ENCODE results near the gene ANO2.
A peak's percentile ranks its signal among the peaks of the same experiment; 100 is the strongest.

The ANO2 gene

DNA sequence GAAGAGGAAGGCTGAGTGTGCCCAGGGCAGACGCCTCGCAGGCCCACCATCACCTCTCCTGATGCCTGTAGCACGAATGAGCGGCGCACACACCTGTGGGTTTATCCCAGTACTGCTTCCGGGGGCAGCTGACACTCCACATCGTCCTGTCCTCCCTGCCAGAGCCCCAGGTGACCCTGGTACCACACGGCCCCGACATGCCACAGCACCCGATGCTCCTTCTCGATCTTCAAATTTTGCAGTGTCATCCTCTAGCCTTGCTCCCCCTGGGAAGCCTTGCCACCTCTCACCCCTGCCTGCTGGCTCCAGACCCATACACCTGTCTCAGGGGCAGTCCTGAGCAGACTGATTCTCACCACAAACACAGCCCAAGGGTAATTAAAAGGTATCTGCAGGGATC, 40.6 kb downstream of the ANO2 start:
- TF ChIP-seq, protein P1, sequence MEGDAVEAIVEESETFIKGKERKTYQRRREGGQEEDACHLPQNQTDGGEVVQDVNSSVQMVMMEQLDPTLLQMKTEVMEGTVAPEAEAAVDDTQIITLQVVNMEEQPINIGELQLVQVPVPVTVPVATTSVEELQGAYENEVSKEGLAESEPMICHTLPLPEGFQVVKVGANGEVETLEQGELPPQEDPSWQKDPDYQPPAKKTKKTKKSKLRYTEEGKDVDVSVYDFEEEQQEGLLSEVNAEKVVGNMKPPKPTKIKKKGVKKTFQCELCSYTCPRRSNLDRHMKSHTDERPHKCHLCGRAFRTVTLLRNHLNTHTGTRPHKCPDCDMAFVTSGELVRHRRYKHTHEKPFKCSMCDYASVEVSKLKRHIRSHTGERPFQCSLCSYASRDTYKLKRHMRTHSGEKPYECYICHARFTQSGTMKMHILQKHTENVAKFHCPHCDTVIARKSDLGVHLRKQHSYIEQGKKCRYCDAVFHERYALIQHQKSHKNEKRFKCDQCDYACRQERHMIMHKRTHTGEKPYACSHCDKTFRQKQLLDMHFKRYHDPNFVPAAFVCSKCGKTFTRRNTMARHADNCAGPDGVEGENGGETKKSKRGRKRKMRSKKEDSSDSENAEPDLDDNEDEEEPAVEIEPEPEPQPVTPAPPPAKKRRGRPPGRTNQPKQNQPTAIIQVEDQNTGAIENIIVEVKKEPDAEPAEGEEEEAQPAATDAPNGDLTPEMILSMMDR (IDR thresholded peaks at IDR 0.05; ENCODE audit: low read depth, low read length, missing control alignments) = no peak
- H3K4me3 ChIP-seq (replicated peaks; ENCODE audit: low read depth, low read length) = no peak overlapping the region
- no peak for DNase-seq (ENCODE audit: extremely low read depth, low read depth)

DNA sequence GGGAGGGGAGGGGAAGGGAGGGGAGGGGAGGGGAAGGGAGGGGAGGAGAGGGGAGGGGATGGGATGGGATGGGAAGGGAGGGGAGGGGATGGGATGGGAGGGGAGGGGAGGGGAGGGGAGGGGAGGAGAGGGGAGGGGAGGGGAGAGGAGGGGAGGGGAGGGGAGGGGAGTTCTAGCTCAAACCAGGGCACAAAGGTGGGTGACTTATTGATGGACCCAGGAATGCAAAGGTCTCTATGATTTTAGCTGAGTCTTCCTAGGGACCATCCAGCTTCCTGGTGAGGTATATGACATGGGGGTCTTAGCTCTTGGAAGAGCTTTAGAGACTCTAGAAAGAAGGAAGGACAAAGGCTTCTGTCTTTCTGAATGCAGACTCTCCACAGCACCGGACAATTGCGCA, 42.3 kb downstream of the ANO2 start:
- TF ChIP-seq, protein P1 (IDR thresholded peaks at IDR 0.05; ENCODE audit: low read depth, low read length, missing control alignments) = no peak
- no peak for DNase-seq (ENCODE audit: extremely low read depth, low read depth)
- no peak overlapping the region for H3K4me3 ChIP-seq (replicated peaks; ENCODE audit: low read depth, low read length)

DNA sequence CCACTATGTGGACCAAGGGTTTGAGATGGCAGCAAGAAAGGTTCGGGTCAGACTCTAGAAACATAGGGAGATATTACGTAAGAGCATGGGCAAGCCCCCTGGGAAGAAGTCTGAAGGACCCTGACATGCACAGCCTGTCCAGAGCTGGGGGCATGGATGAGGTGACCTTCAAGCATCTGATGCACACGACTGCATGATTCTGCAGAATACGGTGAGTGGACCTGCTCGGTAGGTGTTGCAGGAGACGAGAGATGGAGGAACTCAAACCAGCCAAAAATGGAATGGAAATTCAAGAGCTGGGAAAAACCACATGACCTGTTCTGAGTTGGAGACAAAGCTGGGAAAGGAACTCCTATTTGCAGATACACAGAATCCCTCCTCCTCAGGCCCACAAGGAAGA, 43.6 kb downstream of the ANO2 start:
- no peak for DNase-seq (ENCODE audit: extremely low read depth, low read depth)
- TF ChIP-seq, protein P1 (IDR thresholded peaks at IDR 0.05; ENCODE audit: low read depth, low read length, missing control alignments) = no peak
- no peak overlapping the region for H3K4me3 ChIP-seq (replicated peaks; ENCODE audit: low read depth, low read length)

GRCh38 chr12:5900533-5901205, 44.4 kb downstream of the ANO2 start:
- no peak overlapping the region for H3K4me3 ChIP-seq (replicated peaks; ENCODE audit: low read depth, low read length)
- no peak for DNase-seq (ENCODE audit: extremely low read depth, low read depth)
- TF ChIP-seq, protein P1 (IDR thresholded peaks at IDR 0.05; ENCODE audit: low read depth, low read length, missing control alignments) = no peak

DNA sequence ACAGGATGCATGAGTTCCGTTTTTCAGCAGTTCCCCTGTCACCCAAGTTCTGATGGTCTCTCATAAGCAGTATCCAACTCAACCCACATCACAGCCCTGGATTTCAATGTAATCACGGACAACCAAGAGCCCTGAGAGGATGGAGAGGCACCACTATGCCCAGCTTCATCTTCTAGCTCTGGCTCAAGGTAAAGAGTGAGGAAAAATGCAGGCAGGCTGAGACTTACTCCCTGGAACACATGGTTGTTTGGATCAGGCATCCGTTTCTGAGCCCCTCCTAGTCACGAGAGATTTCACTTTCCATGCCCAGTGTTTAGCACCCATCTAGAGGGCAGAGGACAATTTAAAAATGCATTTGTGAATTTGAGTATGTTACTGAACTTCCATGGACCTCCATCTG, 45.0 kb downstream of the ANO2 start:
- TF ChIP-seq, protein P1 (IDR thresholded peaks at IDR 0.05; ENCODE audit: low read depth, low read length, missing control alignments) = no peak
- H3K4me3 ChIP-seq (replicated peaks; ENCODE audit: low read depth, low read length) = no peak overlapping the region
- no peak for DNase-seq (ENCODE audit: extremely low read depth, low read depth)

- no peak overlapping the region for H3K4me3 ChIP-seq (replicated peaks; ENCODE audit: low read depth, low read length)
- TF ChIP-seq, protein P1 (IDR thresholded peaks at IDR 0.05; ENCODE audit: low read depth, low read length, missing control alignments) = no peak
- no peak for DNase-seq (ENCODE audit: extremely low read depth, low read depth)
These were observed 45.4 kb downstream of the ANO2 start for GRCh38 chr12:5899675-5900074.

GRCh38 chr12:5898874-5899273, 46.2 kb downstream of the ANO2 start:
- no peak for DNase-seq (ENCODE audit: extremely low read depth, low read depth)
- no peak overlapping the region for H3K4me3 ChIP-seq (replicated peaks; ENCODE audit: low read depth, low read length)
- TF ChIP-seq, protein P1 (IDR thresholded peaks at IDR 0.05; ENCODE audit: low read depth, low read length, missing control alignments) = peak; percentile 21
